H1 (cell line): ENCODE measurements around the gene COMMD1.

ENCODE experiments used
- BRCA1 ChIP-seq: IDR thresholded peaks from 2 replicates; pipeline ENCODE4 v1.6.1; 2012; ENCODE audit warnings: low read depth, low read length, improper control_type of control experiment
- EZH2 ChIP-seq: fragments of 200-600 bp; sonication (generic); IDR thresholded peaks from 2 replicates; pipeline ENCODE4 v1.7.1; 2012; ENCODE audit warnings: low read depth, mild to moderate bottlenecking, moderate library complexity, low read length, inconsistent platforms; ENCODE audit not compliant: severe bottlenecking
- FOSL1 ChIP-seq: IDR thresholded peaks from 2 replicates; pipeline ENCODE4 v1.6.1; 2011; ENCODE audit warnings: mild to moderate bottlenecking, low read depth, low read length, moderate library complexity; ENCODE audit not compliant: insufficient read depth
- HDAC6 ChIP-seq: IDR thresholded peaks from one replicate; pipeline ENCODE4 v1.7.1; 2012; ENCODE audit warnings: low read depth, mild to moderate bottlenecking, inconsistent platforms, low read length, moderate library complexity
- MAFK ChIP-seq: IDR thresholded peaks from 2 replicates; pipeline ENCODE4 v1.6.1; 2012; ENCODE audit warnings: low read depth, mild to moderate bottlenecking, improper control_type of control experiment, low read length
- POLR2A ChIP-seq, 2 experiments: IDR thresholded peaks; 1 replicate in 1 of 2; 2 replicates in 1 of 2; pipeline ENCODE4 v1.6.1; 2011; ENCODE audit warnings: low read depth in 2 of 2, low read length in 2 of 2, mild to moderate bottlenecking in 2 of 2; ENCODE audit errors: control extremely low read depth in 1 of 2
- SP1 ChIP-seq: IDR thresholded peaks from 2 replicates; pipeline ENCODE4 v1.6.1; 2011; ENCODE audit warnings: low read depth, low read length
- TAF1 ChIP-seq: IDR thresholded peaks from 2 replicates; pipeline ENCODE4 v1.6.1; 2011; ENCODE audit warnings: mild to moderate bottlenecking, low read depth, low read length
- YY1 ChIP-seq: IDR thresholded peaks from 2 replicates; pipeline ENCODE4 v1.6.1; 2011; ENCODE audit warnings: low read depth, mild to moderate bottlenecking, low read length
- ZNF274 ChIP-seq: IDR thresholded peaks from 2 replicates; pipeline ENCODE4 v1.7.0; 2012; ENCODE audit warnings: low read length, borderline replicate concordance; ENCODE audit errors: extremely low read depth
- TF ChIP-seq, protein P1 (sequence below): IDR thresholded peaks from 2 replicates; pipeline ENCODE4 v1.6.1; 2012; ENCODE audit warnings: inconsistent platforms
- TF ChIP-seq, protein P2 (sequence below), 3 experiments: IDR thresholded peaks; 1 replicate in 2 of 3; 2 replicates in 1 of 3; pipeline versions ENCODE4 v1.5.1 to v1.6.1; 2011; ENCODE audit warnings: low read length in 3 of 3, mild to moderate bottlenecking in 3 of 3, inconsistent platforms in 2 of 3, low read depth in 1 of 3, moderate library complexity in 1 of 3; ENCODE audit not compliant: insufficient read depth in 1 of 3; ENCODE audit errors: control extremely low read depth in 1 of 3
- TF ChIP-seq, protein P3 (sequence below): IDR thresholded peaks from 2 replicates; pipeline ENCODE4 v1.6.1; 2011; ENCODE audit warnings: low read depth, mild to moderate bottlenecking, low read length; ENCODE audit not compliant: insufficient read depth
- TF ChIP-seq, protein P4 (sequence below): IDR thresholded peaks from 2 replicates; pipeline ENCODE4 v1.6.1; 2012; ENCODE audit warnings: inconsistent platforms

DNA sequence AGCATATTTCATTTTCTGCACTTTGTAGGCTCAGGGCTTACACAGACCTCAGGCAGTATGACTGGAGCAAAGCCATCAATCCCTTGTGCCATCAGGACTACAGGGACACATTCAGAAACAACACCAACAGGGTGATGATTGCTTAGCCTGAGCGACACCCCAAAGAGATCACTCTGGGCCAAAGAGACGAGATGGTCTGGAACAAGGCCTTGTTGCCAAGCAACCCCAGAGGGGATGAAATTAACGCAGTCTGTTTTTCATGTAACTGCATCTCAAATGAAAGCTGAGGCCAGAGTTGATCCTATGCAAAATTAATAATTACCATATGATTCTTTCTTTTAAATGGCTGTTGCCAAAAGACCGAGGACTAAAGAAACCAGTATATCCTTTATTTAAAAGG, 270.3 kb downstream of the COMMD1 start:
- TF ChIP-seq ZNF274 = no peak
- no peak for TF ChIP-seq POLR2A (IDR thresholded peaks at IDR 0.05; ENCODE audit: control extremely low read depth in 1 of 2, low read depth in 2 of 2, low read length in 2 of 2)
- no peak for TF ChIP-seq FOSL1
- TF ChIP-seq HDAC6 = no peak
- TF ChIP-seq MAFK = no peak
- TF ChIP-seq YY1 = no peak
- TF ChIP-seq BRCA1 = no peak
- TF ChIP-seq, protein P1, sequence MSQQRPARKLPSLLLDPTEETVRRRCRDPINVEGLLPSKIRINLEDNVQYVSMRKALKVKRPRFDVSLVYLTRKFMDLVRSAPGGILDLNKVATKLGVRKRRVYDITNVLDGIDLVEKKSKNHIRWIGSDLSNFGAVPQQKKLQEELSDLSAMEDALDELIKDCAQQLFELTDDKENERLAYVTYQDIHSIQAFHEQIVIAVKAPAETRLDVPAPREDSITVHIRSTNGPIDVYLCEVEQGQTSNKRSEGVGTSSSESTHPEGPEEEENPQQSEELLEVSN = no peak
- TF ChIP-seq, protein P2, sequence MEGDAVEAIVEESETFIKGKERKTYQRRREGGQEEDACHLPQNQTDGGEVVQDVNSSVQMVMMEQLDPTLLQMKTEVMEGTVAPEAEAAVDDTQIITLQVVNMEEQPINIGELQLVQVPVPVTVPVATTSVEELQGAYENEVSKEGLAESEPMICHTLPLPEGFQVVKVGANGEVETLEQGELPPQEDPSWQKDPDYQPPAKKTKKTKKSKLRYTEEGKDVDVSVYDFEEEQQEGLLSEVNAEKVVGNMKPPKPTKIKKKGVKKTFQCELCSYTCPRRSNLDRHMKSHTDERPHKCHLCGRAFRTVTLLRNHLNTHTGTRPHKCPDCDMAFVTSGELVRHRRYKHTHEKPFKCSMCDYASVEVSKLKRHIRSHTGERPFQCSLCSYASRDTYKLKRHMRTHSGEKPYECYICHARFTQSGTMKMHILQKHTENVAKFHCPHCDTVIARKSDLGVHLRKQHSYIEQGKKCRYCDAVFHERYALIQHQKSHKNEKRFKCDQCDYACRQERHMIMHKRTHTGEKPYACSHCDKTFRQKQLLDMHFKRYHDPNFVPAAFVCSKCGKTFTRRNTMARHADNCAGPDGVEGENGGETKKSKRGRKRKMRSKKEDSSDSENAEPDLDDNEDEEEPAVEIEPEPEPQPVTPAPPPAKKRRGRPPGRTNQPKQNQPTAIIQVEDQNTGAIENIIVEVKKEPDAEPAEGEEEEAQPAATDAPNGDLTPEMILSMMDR (IDR thresholded peaks at IDR 0.05; ENCODE audit: control extremely low read depth in 1 of 3, insufficient read depth in 1 of 3, low read depth in 1 of 3, low read length in 3 of 3) = no peak
- TF ChIP-seq EZH2 = no peak
- TF ChIP-seq, protein P3, sequence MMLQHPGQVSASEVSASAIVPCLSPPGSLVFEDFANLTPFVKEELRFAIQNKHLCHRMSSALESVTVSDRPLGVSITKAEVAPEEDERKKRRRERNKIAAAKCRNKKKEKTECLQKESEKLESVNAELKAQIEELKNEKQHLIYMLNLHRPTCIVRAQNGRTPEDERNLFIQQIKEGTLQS = no peak
- no peak for TF ChIP-seq SP1
- TF ChIP-seq TAF1 = no peak
- TF ChIP-seq, protein P4, sequence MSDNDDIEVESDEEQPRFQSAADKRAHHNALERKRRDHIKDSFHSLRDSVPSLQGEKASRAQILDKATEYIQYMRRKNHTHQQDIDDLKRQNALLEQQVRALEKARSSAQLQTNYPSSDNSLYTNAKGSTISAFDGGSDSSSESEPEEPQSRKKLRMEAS = no peak
